GM19397 (cell line): ENCODE results near the gene PIP5KL1.

ENCODE experiments used
- ATAC-seq: cut with Tn5 transposase; IDR thresholded peaks from one replicate; pipeline ENCODE4 v1.9.1; 2021; ENCODE audit warnings: mild to moderate bottlenecking, moderate library complexity; ENCODE audit not compliant: unreplicated experiment

PIP5KL1 gene

DNA sequence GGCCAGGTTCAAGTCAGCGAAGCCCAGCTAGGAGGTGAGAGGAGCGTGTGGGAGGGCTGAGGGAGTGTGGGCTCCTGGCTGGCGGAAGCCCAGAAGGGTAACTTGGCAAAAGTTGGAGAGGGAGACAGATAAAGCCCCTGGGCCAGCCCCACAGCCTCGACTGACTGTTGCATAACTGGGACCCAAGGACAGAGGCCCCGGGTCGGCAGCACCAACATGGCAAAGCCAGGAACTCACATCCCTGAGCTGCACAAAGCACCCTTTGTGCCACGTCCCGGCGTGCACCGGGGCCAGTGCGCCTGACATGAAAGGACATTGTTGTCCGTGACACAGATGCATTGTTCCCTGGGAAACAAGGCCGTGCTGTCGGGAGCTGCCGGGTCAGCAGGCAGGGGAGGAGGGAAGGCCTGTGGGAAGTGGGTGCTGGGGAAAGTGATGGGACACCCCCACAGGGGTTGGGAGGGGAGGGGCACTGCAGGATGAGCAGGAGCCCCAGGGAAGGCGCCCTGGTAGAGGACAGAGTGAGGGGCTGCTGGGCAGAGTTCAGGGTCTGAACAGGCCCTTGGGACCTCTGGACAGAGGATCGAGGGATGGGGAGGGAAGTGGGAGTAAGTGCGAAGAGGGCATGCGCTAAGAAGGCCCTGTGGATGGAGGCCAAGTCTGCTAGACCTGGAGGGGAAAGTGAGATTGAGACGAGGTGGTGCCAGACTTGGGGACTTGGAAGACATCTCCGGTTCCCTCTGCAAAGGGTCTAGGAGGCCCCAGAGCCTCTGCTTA is 20.1 kb upstream of the PIP5KL1 start:
- no peak for ATAC-seq

- no peak for ATAC-seq
These were observed 19.4 kb upstream of the PIP5KL1 start for GRCh38 chr9:127949827-127950512.

GRCh38 chr9:127947841-127948710 is 17.5 kb upstream of the PIP5KL1 start:
- no peak for ATAC-seq

- no peak for ATAC-seq
These were observed 16.2 kb upstream of the PIP5KL1 start for GRCh38 chr9:127946728-127947127.

- no peak for ATAC-seq
These were observed 15.4 kb upstream of the PIP5KL1 start for GRCh38 chr9:127945942-127946341.

DNA sequence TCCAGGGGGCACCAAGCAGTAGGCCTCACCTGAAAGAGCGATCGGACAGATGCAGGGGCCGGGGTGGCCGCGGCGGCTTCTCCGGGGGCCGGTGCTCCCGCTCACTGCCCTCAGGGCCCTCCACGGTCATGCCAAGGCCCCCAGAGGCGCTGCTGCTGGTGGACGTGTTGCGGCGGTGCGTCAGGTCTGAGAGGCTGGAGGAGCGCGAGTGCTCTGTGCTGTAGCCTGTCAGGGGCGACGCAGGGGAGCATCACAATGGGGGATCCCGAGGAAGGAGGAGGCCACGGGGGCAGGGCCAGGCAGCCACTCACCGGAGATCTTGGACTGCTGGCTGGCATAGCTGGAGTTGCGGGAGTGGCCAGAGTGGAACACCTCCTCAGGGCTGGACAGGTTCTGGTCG is 14.8 kb upstream of the PIP5KL1 start:
- ATAC-seq = no peak

- ATAC-seq = no peak
These were observed 14.1 kb upstream of the PIP5KL1 start for GRCh38 chr9:127944586-127945218.

- ATAC-seq = no peak
These were observed 13.2 kb upstream of the PIP5KL1 start for GRCh38 chr9:127943731-127944144.

GRCh38 chr9:127943011-127943662 is 12.6 kb upstream of the PIP5KL1 start:
- ATAC-seq = no peak

- no peak for ATAC-seq
These were observed 11.8 kb upstream of the PIP5KL1 start for GRCh38 chr9:127942216-127943010.

GRCh38 chr9:127941961-127942215 is 11.3 kb upstream of the PIP5KL1 start:
- ATAC-seq = no peak

GRCh38 chr9:127941062-127941960 is 10.7 kb upstream of the PIP5KL1 start:
- ATAC-seq = no peak

GRCh38 chr9:127940593-127940992 is 10.0 kb upstream of the PIP5KL1 start:
- ATAC-seq = no peak

- no peak for ATAC-seq
These were observed 7.7 kb upstream of the PIP5KL1 start for GRCh38 chr9:127938298-127938690.

DNA sequence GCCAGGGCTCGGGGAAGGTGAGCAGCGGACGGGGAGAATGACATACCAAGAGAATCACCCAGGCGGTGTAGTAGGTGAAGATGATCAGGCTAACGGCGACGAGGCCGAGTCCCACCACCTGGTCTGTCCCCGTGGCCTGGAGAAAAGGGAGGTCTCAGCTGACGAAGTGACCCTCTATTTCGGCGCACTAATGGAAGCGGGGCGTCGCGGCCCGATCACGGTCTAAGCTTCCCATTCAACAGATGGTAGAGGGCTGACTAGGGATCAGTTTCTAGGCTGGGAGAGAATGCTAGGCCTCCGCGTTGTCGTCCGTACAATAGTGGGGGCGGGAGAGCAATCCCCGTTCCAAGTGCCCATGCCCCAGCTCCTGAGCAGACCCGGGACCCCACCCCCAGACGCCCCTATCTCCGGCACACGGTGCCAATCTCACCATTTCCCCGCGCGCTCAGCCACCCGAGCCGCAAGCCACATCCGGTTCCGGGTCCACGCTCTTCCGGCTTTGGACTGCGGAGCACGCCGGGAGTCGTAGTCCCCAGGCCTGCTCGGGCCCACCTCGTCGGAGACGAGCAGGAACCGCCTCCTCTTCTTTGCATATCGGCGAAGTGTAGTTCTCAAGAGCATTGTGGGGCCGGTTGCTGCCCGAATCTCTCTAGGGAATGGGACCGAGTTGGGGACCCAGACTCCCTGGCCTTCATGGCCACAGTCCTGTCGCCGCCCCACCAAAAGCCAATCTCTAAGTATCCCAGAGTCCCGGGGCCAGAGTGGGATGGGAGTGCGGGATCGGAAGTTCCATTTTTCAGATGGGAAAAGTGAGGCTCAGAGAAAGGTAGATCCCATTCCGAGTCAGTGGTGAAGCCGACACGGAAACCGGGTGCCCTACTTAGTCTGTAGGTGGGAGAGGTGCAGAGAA is 7.1 kb upstream of the PIP5KL1 start, which contains the start of gene DPM2:
DPM2 (minus strand) TSS at position 467 of the 910 bp plus-strand sequence; CDS start at position 433, 34 bp downstream.
- peak; percentile 83 for ATAC-seq

DNA sequence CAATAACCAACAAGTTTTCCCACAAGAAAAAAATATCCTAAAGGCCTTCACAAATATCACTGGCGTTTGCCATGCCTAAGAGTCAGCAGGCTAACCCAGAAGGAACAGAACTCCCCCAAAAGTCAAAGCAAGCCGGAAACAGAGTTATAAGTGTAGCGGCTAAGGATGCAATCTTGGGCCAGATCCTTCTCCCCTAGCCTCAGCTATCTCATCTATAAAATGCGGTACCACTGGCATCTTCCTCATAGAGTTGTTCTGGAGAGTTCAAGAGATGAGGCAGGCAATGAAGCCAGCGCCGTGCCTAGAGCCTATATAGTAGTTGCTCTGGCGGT is 6.4 kb upstream of the PIP5KL1 start:
- ATAC-seq = no peak

DNA sequence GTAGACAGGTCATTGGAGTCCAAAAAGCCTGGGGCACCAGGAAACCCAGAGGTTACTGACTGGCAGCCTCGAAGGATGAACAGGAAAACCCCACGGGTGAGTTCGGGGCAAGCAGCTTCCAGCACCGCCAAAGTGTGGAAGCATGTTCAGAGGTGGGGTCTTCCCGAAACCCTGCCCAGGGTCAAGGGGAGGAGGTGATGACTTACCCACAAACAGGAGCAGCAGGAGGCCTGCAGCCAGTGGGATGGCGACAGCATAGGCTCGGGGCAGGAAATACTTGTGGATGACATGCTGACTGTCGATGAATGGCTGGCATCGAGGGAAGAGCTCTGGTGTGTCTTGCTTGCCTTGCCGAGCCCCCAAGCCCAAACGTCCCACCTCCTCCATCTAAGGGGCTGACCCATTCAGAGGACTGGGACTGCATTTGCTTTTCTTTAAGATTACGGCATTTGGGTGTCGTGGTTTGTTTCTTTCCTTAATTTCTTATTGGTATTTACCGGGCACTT is 5.8 kb upstream of the PIP5KL1 start:
- ATAC-seq = no peak

DNA sequence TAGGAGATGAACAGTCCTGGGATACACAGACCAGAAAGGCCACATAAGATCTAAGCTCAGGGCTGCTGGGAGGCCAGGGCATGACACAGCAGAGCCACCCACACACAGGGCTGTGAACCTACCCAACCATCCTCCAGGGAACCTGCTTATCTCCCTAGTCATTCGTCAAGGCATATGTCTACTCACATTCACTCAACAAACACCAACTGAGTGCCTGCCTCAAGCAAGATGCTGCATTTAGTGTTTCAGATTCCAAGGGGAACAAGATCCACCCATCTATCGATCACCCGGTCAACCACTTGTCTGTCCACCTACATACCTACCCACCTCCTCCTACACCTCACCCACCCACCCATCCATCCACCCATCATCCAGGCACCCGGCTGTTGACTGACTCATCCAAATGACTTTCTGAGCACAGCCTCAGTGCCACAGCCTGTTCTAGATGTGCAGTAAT is 5.2 kb upstream of the PIP5KL1 start:
- ATAC-seq = no peak
